ENCODE data around the gene TAS2R20.
"Not testable (repeated sequence)": the region's sequence is repeated elsewhere in the genome, so short reads cannot be mapped to it uniquely, and the experiment has no call there.

Gene TAS2R20

DNA sequence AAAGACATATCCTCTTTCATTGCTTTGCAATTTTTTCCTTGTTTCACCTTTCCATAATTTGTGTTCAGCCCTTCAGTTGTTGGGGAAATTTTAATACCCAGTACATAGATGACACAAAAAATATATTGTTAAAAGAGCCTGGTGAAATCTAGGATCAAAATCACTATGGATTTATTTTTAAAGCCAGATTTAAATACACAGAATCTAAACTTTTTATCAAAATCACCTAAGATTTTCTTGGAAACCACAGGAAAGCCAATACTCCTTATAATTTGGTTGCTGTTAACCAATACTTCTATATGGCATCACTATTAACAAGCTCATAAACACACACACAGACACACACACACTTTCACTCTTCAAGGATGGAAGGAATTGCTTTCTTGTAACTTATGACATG is at the start of gene TAS2R20:
Gene TAS2R20 (minus strand): TSS at position 101 of the 400 bp plus-strand sequence. CDS start 429 bp downstream, outside the sequence.
- no peak for DNase-seq

DNA sequence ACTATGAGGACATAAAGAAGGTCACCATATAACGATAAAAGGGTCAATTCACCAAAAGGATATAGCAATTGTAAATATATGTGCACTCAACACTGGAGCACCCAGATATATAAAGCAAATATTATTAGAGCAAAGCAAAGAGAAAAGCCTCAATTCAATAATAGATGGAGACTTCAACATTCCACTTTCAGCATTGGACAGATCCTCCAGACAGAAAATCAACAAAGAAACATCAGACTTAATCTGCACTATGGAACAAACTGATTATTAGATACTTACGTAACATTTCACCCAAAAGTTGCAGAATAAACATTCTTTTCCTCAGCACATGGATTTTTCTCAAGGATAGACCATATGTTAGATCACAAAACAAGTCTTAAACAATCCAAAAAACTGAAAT is 43.3 kb upstream of the TAS2R20 start:
- DNase-seq: not testable (repeated sequence)

DNA sequence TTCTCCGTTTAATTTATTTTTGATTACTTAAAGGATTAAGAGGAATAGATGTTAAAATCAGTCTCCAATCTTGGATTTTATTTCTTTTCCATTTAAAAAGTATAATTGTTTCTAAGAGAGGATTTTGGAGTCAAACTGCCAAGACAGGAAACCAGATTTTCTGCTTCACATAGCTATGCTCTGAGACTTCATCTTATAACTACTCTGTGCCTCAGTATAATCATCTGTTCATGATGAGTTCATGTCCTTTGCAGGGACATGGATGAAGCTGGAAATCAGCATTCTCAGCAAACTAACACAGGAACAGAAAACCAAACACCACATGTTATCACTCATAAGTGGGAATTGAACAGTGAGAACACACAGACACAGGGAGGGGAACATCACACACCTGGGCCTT is 42.1 kb upstream of the TAS2R20 start:
- DNase-seq: no peak

DNA sequence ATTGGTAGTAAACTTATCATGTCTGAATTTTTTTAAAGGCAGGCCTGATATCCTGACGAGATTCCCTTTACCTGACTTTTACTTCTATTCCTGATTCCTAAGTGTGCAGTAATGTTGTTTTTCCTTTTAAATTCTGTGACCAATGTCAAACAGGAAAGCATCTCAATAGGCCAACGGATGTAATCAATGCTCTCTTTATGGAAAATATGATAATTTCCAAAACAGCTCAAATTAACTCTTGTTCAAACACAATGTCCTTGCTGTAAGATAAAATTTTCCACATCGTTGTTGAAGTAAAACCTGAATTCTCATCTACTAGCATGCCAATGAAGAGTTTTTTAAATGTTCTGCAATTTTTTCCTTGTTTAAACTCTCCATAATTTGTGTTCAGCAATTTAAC is 41.1 kb upstream of the TAS2R20 start:
- no peak for DNase-seq

GRCh38 chr12:11033959-11034358 is 35.9 kb upstream of the TAS2R20 start:
- not testable (repeated sequence) for DNase-seq

DNA sequence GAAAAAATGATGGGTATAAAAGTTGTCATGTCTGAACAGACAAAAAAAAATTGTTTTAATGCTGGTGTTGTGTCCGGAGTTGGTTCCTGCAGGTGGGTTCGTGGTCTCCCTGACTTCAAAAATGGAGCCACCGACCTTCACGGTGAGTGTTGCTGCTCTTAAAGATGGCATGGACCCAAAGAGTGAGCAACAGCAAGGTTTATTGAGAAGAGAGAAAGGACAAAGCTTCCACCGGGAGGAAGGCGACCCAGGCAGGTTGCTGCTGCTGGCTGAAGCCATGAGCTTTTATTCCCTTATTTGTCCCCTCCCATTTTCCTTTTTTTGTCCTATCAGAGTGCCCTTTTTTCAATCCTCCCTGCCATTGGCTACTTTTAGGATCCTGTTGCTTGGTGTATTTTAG is 33.2 kb upstream of the TAS2R20 start, which contains the start of gene TAS2R31:
Gene TAS2R31 (minus strand): TSS at position 101 of the 400 bp plus-strand sequence. CDS start 72 bp downstream, at position 29.
- DNase-seq: no peak

DNA sequence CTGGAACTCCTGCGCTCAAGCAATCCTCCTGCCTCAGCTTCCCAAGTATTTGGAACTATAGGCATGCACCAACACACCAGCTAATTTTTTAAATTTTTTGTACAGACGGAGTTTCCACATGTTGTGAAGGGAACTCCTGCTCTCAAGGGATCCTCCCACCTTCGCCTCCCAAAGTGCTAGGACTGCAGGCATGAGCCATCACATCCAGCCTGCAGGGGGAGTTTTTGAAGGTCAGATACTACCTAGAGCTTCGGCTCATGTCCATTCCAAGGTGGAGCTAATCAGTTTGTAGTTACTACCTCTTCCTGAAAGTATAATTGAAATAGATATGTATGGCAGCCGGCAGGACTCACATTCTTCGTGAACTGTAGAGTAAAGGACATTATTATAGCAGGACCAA is 28.0 kb upstream of the TAS2R20 start:
- no peak for DNase-seq

- no peak for DNase-seq
Observed at GRCh38 chr12:11023387-11023786, 25.3 kb upstream of the TAS2R20 start.

DNA sequence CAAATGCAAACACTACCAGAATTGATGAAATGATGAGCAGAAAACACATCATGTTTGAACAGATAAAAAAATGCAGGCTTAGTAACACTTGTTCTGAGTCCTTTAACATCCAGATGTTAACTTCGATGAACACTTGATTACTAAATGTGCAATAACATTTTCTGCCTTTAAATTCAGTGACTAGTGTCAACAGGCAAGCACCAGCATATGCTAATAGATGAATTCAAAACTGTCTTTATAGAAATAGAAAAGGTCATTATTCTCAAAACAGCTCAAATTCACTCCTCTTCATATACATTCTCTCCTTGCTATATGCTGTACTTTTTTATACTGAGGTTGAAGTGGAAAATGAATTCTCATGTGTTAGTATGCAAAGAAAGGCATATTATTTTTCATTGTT is 24.4 kb upstream of the TAS2R20 start, which contains the start of gene TAS2R19:
Gene TAS2R19 (minus strand): TSS at position 101 of the 400 bp plus-strand sequence. CDS start 49 bp downstream, at position 52.
- DNase-seq: no peak

DNA sequence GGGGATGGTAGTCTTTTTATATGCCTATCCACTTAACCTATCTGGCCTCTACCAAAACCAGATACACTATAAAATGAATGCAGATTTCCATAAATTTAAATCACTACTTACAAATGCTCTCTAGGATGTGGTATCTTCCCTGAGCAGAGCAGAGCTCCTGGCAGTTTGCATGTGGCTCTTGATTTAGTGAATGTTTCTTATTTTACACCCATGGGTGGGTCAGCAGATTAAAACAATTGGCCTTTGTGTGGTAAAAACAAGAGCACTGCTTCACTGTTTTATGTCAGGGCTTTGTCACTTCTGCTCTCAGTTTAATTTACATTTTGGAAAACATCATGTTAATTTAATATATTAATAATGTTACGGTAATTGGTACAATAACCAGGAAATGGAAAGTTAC is 18.8 kb upstream of the TAS2R20 start:
- DNase-seq: no peak

GRCh38 chr12:11015775-11016430 is 17.8 kb upstream of the TAS2R20 start:
- no peak for DNase-seq

DNA sequence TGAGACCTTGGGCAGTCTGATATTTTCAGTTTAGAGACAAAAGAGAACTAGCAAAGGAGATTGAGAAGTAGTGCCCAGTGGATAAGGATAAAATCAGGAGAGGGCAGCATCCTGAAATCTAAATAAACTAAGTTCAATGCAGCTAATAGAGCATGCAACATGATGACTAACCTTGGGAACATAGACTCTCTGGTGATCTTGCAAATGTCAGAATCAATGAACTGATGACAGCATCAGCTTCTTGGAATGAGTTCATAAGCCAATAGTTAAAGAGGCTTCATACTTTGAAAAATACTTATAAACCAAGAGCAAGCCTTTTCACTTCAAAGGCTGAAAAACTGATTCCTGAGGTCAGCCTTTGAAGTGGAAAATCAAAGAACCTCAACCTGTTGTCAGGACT is 16.1 kb upstream of the TAS2R20 start:
- DNase-seq: no peak

- DNase-seq: no peak
Observed at GRCh38 chr12:11007608-11008007, 9.5 kb upstream of the TAS2R20 start.

GRCh38 chr12:10994307-10994706 is 3.8 kb downstream of the TAS2R20 start:
- DNase-seq: no peak

- no peak for DNase-seq
Observed at GRCh38 chr12:10989107-10989506, 9.0 kb downstream of the TAS2R20 start.

GRCh38 chr12:10986812-10987211 is 11.3 kb downstream of the TAS2R20 start, which contains the start of gene TAS2R50:
Gene TAS2R50 (minus strand): TSS chr12:10986912. CDS start chr12:10986860, 52 bp downstream.
- no peak for DNase-seq

GRCh38 chr12:10982244-10982643 is 15.9 kb downstream of the TAS2R20 start:
- DNase-seq: no peak

GRCh38 chr12:10974965-10975364 is 23.1 kb downstream of the TAS2R20 start:
- DNase-seq: no peak

- DNase-seq: no peak
Observed at GRCh38 chr12:10968765-10969456, 29.2 kb downstream of the TAS2R20 start.

GRCh38 chr12:10967409-10967808 is 30.7 kb downstream of the TAS2R20 start:
- no peak for DNase-seq

- DNase-seq: no peak
Observed at GRCh38 chr12:10966314-10966713, 31.8 kb downstream of the TAS2R20 start.

GRCh38 chr12:10965476-10965875 is 32.6 kb downstream of the TAS2R20 start:
- no peak for DNase-seq

- no peak for DNase-seq
Observed at GRCh38 chr12:10960211-10960610, 37.9 kb downstream of the TAS2R20 start.

GRCh38 chr12:10959804-10960203 is 38.3 kb downstream of the TAS2R20 start:
- no peak for DNase-seq

All from NCI-H446 treated with DMSO at 0.1 percent for 48 hours (cell line).